ENCODE measurements around the gene HES5.

The HES5 gene

GRCh38 chr1:2575801-2576663 is 46.0 kb upstream of the HES5 start:
- H3K79me2 ChIP-seq (ENCODE audit: control insufficient read depth, low read length): no peaks in the 10 kb centered on the region
- H3K36me3 ChIP-seq (ENCODE audit: control insufficient read depth, low read length): no peaks in the 10 kb centered on the region
- TF ChIP-seq EZH2phosphoT487 (IDR thresholded peaks at IDR 0.05; ENCODE audit: borderline replicate concordance, low read length): no peak
- no peak for TF ChIP-seq CTCF (IDR thresholded peaks at IDR 0.05; ENCODE audit: low read depth, low read length, poor library complexity, severe bottlenecking)
- no peaks in the 10 kb centered on the region for H3K9me2 ChIP-seq (replicated peaks; ENCODE audit: control insufficient read depth, low read length)
- H3K4me2 ChIP-seq (ENCODE audit: low read length): peak overlapping the region; percentile 69
- peak overlapping the region; percentile 58 for H3K27ac ChIP-seq (ENCODE audit: low read depth, low read length)
- H3K4me1 ChIP-seq (ENCODE audit: control insufficient read depth, low read length): peaks cover 52% of the 10 kb centered on the region
- peak overlapping the region; percentile 73 for H3K4me3 ChIP-seq (ENCODE audit: low read length)
- H3K9me3 ChIP-seq (ENCODE audit: control insufficient read depth, insufficient read depth, low read length): no peaks in the 10 kb centered on the region
- no peaks in the 10 kb centered on the region for H4K20me1 ChIP-seq (ENCODE audit: control insufficient read depth, insufficient read depth, low read depth, low read length)
- 0 out of 2 replicates have a peak, but pooled peaks cover 3% of the 10 kb centered on the region for H3F3A ChIP-seq (ENCODE audit: control insufficient read depth, insufficient read depth)
- no peaks in the 10 kb centered on the region for H3K27me3 ChIP-seq (ENCODE audit: control insufficient read depth, low read length)

GRCh38 chr1:2574350-2574749 is 44.3 kb upstream of the HES5 start:
- H3K4me1 ChIP-seq (ENCODE audit: control insufficient read depth, low read length): peaks cover 36% of the 10 kb centered on the region
- no peaks in the 10 kb centered on the region for H3K9me2 ChIP-seq (replicated peaks; ENCODE audit: control insufficient read depth, low read length)
- no peak overlapping the region for H3K27ac ChIP-seq (ENCODE audit: low read depth, low read length)
- H3K79me2 ChIP-seq (ENCODE audit: control insufficient read depth, low read length): no peaks in the 10 kb centered on the region
- no peaks in the 10 kb centered on the region for H3K27me3 ChIP-seq (ENCODE audit: control insufficient read depth, low read length)
- H3F3A ChIP-seq (ENCODE audit: control insufficient read depth, insufficient read depth): 0 out of 2 replicates have a peak, but pooled peaks cover 3% of the 10 kb centered on the region
- no peaks in the 10 kb centered on the region for H4K20me1 ChIP-seq (ENCODE audit: control insufficient read depth, insufficient read depth, low read depth, low read length)
- no peaks in the 10 kb centered on the region for H3K9me3 ChIP-seq (ENCODE audit: control insufficient read depth, insufficient read depth, low read length)
- H3K36me3 ChIP-seq (ENCODE audit: control insufficient read depth, low read length): no peaks in the 10 kb centered on the region
- no peak overlapping the region for H3K4me3 ChIP-seq (ENCODE audit: low read length)
- TF ChIP-seq EZH2phosphoT487 (IDR thresholded peaks at IDR 0.05; ENCODE audit: borderline replicate concordance, low read length) (no peak), CTCF (IDR thresholded peaks at IDR 0.05; ENCODE audit: low read depth, low read length, poor library complexity, severe bottlenecking) (no peak)
- no peak overlapping the region for H3K4me2 ChIP-seq (ENCODE audit: low read length)

GRCh38 chr1:2573250-2573920 is 43.3 kb upstream of the HES5 start:
- no peaks in the 10 kb centered on the region for H3K9me3 ChIP-seq (ENCODE audit: control insufficient read depth, insufficient read depth, low read length)
- no peaks in the 10 kb centered on the region for H4K20me1 ChIP-seq (ENCODE audit: control insufficient read depth, insufficient read depth, low read depth, low read length)
- TF ChIP-seq CTCF (IDR thresholded peaks at IDR 0.05; ENCODE audit: low read depth, low read length, poor library complexity, severe bottlenecking) (no peak), EZH2phosphoT487 (IDR thresholded peaks at IDR 0.05; ENCODE audit: borderline replicate concordance, low read length) (no peak)
- H3K4me1 ChIP-seq (ENCODE audit: control insufficient read depth, low read length): peaks cover 30% of the 10 kb centered on the region
- no peaks in the 10 kb centered on the region for H3K27me3 ChIP-seq (ENCODE audit: control insufficient read depth, low read length)
- H3K4me3 ChIP-seq (ENCODE audit: low read length): no peak overlapping the region
- no peak overlapping the region for H3K27ac ChIP-seq (ENCODE audit: low read depth, low read length)
- no peaks in the 10 kb centered on the region for H3F3A ChIP-seq (ENCODE audit: control insufficient read depth, insufficient read depth)
- no peaks in the 10 kb centered on the region for H3K9me2 ChIP-seq (replicated peaks; ENCODE audit: control insufficient read depth, low read length)
- H3K79me2 ChIP-seq (ENCODE audit: control insufficient read depth, low read length): no peaks in the 10 kb centered on the region
- no peak overlapping the region for H3K4me2 ChIP-seq (ENCODE audit: low read length)
- H3K36me3 ChIP-seq (ENCODE audit: control insufficient read depth, low read length): no peaks in the 10 kb centered on the region
